GM18858 (cell line): Measurements from ENCODE around the gene TP53AIP1.

Experiments
- ATAC-seq: cut with Tn5 transposase; IDR thresholded peaks from one replicate; pipeline ENCODE4 v1.9.1; 2021; ENCODE audit not compliant: unreplicated experiment

The TP53AIP1 gene

GRCh38 chr11:128906185-128907050 lies 36.3 kb downstream of the TP53AIP1 start:
- ATAC-seq: no peak

GRCh38 chr11:128905345-128906184 lies 37.1 kb downstream of the TP53AIP1 start:
- no peak for ATAC-seq

GRCh38 chr11:128904656-128905344 lies 37.9 kb downstream of the TP53AIP1 start:
- ATAC-seq: peak; percentile 40

- no peak for ATAC-seq
Observed at GRCh38 chr11:128904303-128904655, 38.4 kb downstream of the TP53AIP1 start.

GRCh38 chr11:128903248-128904061 lies 39.2 kb downstream of the TP53AIP1 start:
- no peak for ATAC-seq

GRCh38 chr11:128902515-128903066 lies 40.1 kb downstream of the TP53AIP1 start:
- no peak for ATAC-seq

GRCh38 chr11:128901653-128902514 lies 40.8 kb downstream of the TP53AIP1 start:
- no peak for ATAC-seq

- ATAC-seq: no peak
Observed at GRCh38 chr11:128900468-128900867, 42.2 kb downstream of the TP53AIP1 start.

- ATAC-seq: no peak
Observed at GRCh38 chr11:128898580-128899344, 43.9 kb downstream of the TP53AIP1 start.

- ATAC-seq: no peak
Observed at GRCh38 chr11:128897826-128898225, 44.8 kb downstream of the TP53AIP1 start.

GRCh38 chr11:128896356-128896755 lies 46.3 kb downstream of the TP53AIP1 start:
- no peak for ATAC-seq

GRCh38 chr11:128895526-128895925 lies 47.1 kb downstream of the TP53AIP1 start:
- ATAC-seq: no peak

- no peak for ATAC-seq
Observed at GRCh38 chr11:128894685-128895084, 48.0 kb downstream of the TP53AIP1 start.

- ATAC-seq: no peak
Observed at GRCh38 chr11:128894286-128894681, 48.4 kb downstream of the TP53AIP1 start.

- ATAC-seq: peak; percentile 41
Observed at GRCh38 chr11:128893578-128894285, 48.9 kb downstream of the TP53AIP1 start.

GRCh38 chr11:128892866-128893565 lies 49.7 kb downstream of the TP53AIP1 start:
- ATAC-seq: no peak

- ATAC-seq: no peak
Observed at GRCh38 chr11:128891913-128892398, 50.7 kb downstream of the TP53AIP1 start.
